SK-N-SH treated with all-trans-retinoic acid at 6 μM for 48 hours (cell line): Measurements from ENCODE around the gene GPS2.

Experiments
- ATAC-seq: fragments of 200-7000 bp; cut with Tn5 transposase; 3 replicates; pipeline ENCODE4 v1.9.1; 2020; ENCODE audit warnings: mild to moderate bottlenecking, moderate library complexity
- BACH2 ChIP-seq: fragments of 250-450 bp; sonication (Bioruptor Pico); IDR thresholded peaks from 2 replicates; pipeline ENCODE4 v1.9.0; 2021; ENCODE audit warnings: mild to moderate bottlenecking, borderline replicate concordance
- CSDC2 ChIP-seq: fragments of 250-450 bp; sonication (Bioruptor Pico); IDR thresholded peaks from 2 replicates; pipeline ENCODE4 v1.5.0; 2020; ENCODE audit warnings: mild to moderate bottlenecking, moderate library complexity
- GLIS3 ChIP-seq: fragments of 250-450 bp; sonication (Bioruptor Pico); IDR thresholded peaks from 2 replicates; pipeline ENCODE4 v1.5.0; 2020; ENCODE audit warnings: mild to moderate bottlenecking, moderate library complexity
- ISL1 ChIP-seq: fragments of 250-450 bp; sonication (Bioruptor Pico); IDR thresholded peaks from 2 replicates; pipeline ENCODE4 v2.1.2; 2022; ENCODE audit warnings: mild to moderate bottlenecking, moderate library complexity
- PATZ1 ChIP-seq: fragments of 250-450 bp; sonication (Bioruptor Pico); IDR thresholded peaks from 2 replicates; pipeline ENCODE4 v1.8.0; 2020; ENCODE audit warnings: mild to moderate bottlenecking, moderate library complexity, borderline replicate concordance
- PPARA ChIP-seq: fragments of 250-450 bp; sonication (Bioruptor Pico); IDR thresholded peaks from 2 replicates; pipeline ENCODE4 v1.5.0; 2020; ENCODE audit warnings: mild to moderate bottlenecking, borderline replicate concordance
- TCF4 ChIP-seq: fragments of 250-450 bp; sonication (Bioruptor Pico); IDR thresholded peaks from 2 replicates; pipeline ENCODE4 v1.8.0; 2021; ENCODE audit warnings: mild to moderate bottlenecking, moderate library complexity, borderline replicate concordance
- ZC3H10 ChIP-seq: fragments of 250-450 bp; sonication (Bioruptor Pico); IDR thresholded peaks from 2 replicates; pipeline ENCODE4 v1.5.1; 2021; ENCODE audit warnings: mild to moderate bottlenecking, moderate library complexity
- ZFP3 ChIP-seq: fragments of 250-450 bp; sonication (Bioruptor Pico); IDR thresholded peaks from 2 replicates; pipeline ENCODE4 v1.5.0; 2020; ENCODE audit warnings: mild to moderate bottlenecking, moderate library complexity
- ZNF565 ChIP-seq: fragments of 450-650 bp; formaldehyde crosslinking; conservative IDR thresholded peaks from 2 replicates; pipeline ENCODE4 v1.5.0; 2020; ENCODE audit warnings: low read depth, mild to moderate bottlenecking, moderate library complexity
- ZNF8 ChIP-seq: fragments of 450-650 bp; formaldehyde crosslinking; IDR thresholded peaks from 2 replicates; pipeline ENCODE4 v1.5.0; 2020; ENCODE audit warnings: mild to moderate bottlenecking, moderate library complexity
- TF ChIP-seq, protein P1 (sequence below): fragments of 250-450 bp; sonication (Bioruptor Pico); IDR thresholded peaks from 2 replicates; pipeline ENCODE4 v1.5.0; 2020; ENCODE audit warnings: mild to moderate bottlenecking, moderate library complexity
- TF ChIP-seq, protein P2 (sequence below): fragments of 250-450 bp; sonication (Bioruptor Pico); IDR thresholded peaks from 2 replicates; pipeline ENCODE4 v1.8.0; 2021; ENCODE audit warnings: low read depth, mild to moderate bottlenecking, moderate library complexity, borderline replicate concordance
- TF ChIP-seq, protein P3 (sequence below): fragments of 250-450 bp; sonication (Bioruptor Pico); IDR thresholded peaks from 2 replicates; pipeline ENCODE4 v1.5.1; 2020; ENCODE audit warnings: low read depth, mild to moderate bottlenecking, moderate library complexity

GPS2 gene

GRCh38 chr17:7315570-7316235 is 543 bp upstream of the GPS2 start (continued):
- TF ChIP-seq, protein P1, sequence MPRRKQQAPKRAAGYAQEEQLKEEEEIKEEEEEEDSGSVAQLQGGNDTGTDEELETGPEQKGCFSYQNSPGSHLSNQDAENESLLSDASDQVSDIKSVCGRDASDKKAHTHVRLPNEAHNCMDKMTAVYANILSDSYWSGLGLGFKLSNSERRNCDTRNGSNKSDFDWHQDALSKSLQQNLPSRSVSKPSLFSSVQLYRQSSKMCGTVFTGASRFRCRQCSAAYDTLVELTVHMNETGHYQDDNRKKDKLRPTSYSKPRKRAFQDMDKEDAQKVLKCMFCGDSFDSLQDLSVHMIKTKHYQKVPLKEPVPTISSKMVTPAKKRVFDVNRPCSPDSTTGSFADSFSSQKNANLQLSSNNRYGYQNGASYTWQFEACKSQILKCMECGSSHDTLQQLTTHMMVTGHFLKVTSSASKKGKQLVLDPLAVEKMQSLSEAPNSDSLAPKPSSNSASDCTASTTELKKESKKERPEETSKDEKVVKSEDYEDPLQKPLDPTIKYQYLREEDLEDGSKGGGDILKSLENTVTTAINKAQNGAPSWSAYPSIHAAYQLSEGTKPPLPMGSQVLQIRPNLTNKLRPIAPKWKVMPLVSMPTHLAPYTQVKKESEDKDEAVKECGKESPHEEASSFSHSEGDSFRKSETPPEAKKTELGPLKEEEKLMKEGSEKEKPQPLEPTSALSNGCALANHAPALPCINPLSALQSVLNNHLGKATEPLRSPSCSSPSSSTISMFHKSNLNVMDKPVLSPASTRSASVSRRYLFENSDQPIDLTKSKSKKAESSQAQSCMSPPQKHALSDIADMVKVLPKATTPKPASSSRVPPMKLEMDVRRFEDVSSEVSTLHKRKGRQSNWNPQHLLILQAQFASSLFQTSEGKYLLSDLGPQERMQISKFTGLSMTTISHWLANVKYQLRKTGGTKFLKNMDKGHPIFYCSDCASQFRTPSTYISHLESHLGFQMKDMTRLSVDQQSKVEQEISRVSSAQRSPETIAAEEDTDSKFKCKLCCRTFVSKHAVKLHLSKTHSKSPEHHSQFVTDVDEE: no peak
- TF ChIP-seq ZNF565 (no peak), BACH2 (CRISPR knock-in tag) (no peak), PATZ1 (CRISPR knock-in tag) (no peak)
- TF ChIP-seq, all 23 proteins: peak for 0

- TF ChIP-seq PPARA (CRISPR knock-in tag): no peak
- no peak for TF ChIP-seq TCF4 (CRISPR knock-in tag)
- TF ChIP-seq GLIS3: no peak
- TF ChIP-seq, protein P1: no peak
- no peak for TF ChIP-seq CSDC2 (CRISPR knock-in tag)
- TF ChIP-seq ZNF565: no peak
- TF ChIP-seq, all 23 proteins: peak for 0
- ATAC-seq: peak; percentile 1; the same call in 1 of the 3 replicates
Observed at GRCh38 chr17:7313890-7314718, 1.1 kb downstream of the GPS2 start.

- ATAC-seq: peak; percentile 15; the same call in 2 of the 3 replicates
- TF ChIP-seq, protein P2, sequence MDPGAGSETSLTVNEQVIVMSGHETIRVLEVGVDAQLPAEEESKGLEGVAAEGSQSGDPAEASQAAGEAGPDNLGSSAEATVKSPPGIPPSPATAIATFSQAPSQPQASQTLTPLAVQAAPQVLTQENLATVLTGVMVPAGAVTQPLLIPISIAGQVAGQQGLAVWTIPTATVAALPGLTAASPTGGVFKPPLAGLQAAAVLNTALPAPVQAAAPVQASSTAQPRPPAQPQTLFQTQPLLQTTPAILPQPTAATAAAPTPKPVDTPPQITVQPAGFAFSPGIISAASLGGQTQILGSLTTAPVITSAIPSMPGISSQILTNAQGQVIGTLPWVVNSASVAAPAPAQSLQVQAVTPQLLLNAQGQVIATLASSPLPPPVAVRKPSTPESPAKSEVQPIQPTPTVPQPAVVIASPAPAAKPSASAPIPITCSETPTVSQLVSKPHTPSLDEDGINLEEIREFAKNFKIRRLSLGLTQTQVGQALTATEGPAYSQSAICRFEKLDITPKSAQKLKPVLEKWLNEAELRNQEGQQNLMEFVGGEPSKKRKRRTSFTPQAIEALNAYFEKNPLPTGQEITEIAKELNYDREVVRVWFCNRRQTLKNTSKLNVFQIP: no peak
- TF ChIP-seq ISL1 (no peak), ZC3H10 (CRISPR knock-in tag) (no peak), BACH2 (CRISPR knock-in tag) (no peak), PPARA (CRISPR knock-in tag) (no peak), ZNF8 (CRISPR knock-in tag) (no peak), ZFP3 (no peak)
- TF ChIP-seq, protein P3, sequence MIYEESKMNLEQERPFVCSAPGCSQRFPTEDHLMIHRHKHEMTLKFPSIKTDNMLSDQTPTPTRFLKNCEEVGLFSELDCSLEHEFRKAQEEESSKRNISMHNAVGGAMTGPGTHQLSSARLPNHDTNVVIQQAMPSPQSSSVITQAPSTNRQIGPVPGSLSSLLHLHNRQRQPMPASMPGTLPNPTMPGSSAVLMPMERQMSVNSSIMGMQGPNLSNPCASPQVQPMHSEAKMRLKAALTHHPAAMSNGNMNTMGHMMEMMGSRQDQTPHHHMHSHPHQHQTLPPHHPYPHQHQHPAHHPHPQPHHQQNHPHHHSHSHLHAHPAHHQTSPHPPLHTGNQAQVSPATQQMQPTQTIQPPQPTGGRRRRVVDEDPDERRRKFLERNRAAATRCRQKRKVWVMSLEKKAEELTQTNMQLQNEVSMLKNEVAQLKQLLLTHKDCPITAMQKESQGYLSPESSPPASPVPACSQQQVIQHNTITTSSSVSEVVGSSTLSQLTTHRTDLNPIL: no peak
Observed at GRCh38 chr17:7313088-7313889, 1.9 kb downstream of the GPS2 start.
